ENCODE data around the gene SKAP2. TPM values are rescaled to one million over a fixed set of nuclear protein-coding genes. Genes with fewer than 3 reads are reported as not detected.

SKAP2 gene
- total and polyA plus RNA-seq, 7 experiments from 2014 or later: 2.7 to 31.4 (median 3.1) TPM

GRCh38 chr7:26619348-26619984 is 244.9 kb downstream of the SKAP2 start:
- peaks cover 0 to 2% (median 0%) of the 10 kb centered on the region in 7 donors for H3K4me1 Mint-ChIP-seq
- ATAC-seq: no peak
- Histone ChIP-seq H3K4me1 (ENCODE audit: control insufficient read depth in 2 of 2, insufficient read depth in 2 of 2, low read length in 2 of 2) (no peaks in the 10 kb centered on the region), H3K27me3 (ENCODE audit: control insufficient read depth in 2 of 2, insufficient read depth in 2 of 2, low read length in 2 of 2) (no peaks in the 10 kb centered on the region), H3K4me3 (ENCODE audit: low read length) (no peak overlapping the region), H3K27ac (ENCODE audit: low read depth, low read length) (no peak overlapping the region), H3K36me3 (ENCODE audit: control insufficient read depth in 2 of 3, insufficient read depth in 3 of 3, low read length in 3 of 3) (no peaks in the 10 kb centered on the region), H3K9me3 (ENCODE audit: control insufficient read depth in 2 of 3, low read length in 3 of 3) (no peaks in the 10 kb centered on the region)
- no peak for DNase-seq
- no peaks in the 10 kb centered on the region for H3K36me3 Mint-ChIP-seq
- H3K4me3 Mint-ChIP-seq: no peak overlapping the region
- H3K9me3 Mint-ChIP-seq: no peaks in the 10 kb centered on the region
- ChIA-PET POLR2A (no interaction called here), CTCF (no interaction called here)
- H3K27ac Mint-ChIP-seq: no peak overlapping the region
- peaks cover 0 to 8% (median 4%) of the 10 kb centered on the region in 5 donors for H3K27me3 Mint-ChIP-seq
- intact Hi-C loops (cut with micrococcal nuclease): no loop called here

DNA sequence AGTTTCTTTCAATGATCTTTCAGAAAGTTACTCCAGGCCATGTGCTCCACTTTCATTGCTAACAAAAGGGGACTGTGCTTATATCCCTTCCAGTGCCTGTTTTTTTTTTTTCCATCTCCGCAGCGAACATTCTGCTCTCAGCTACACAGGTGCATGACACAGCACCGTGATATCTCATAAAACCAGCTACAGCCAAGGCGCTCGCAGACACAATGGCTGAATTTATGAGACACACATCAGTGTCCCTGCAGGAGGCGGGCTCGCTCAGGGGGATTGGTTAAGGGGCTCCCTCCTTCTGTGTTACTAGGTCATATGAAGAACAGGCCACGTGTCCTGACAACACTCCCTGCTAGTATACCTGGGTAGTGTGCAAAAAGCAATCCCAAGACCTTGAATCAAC is 245.5 kb downstream of the SKAP2 start:
- Histone ChIP-seq H3K4me3 (ENCODE audit: low read length) (no peak overlapping the region), H3K27me3 (ENCODE audit: control insufficient read depth in 2 of 2, insufficient read depth in 2 of 2, low read length in 2 of 2) (no peaks in the 10 kb centered on the region), H3K36me3 (ENCODE audit: control insufficient read depth in 2 of 3, insufficient read depth in 3 of 3, low read length in 3 of 3) (no peaks in the 10 kb centered on the region), H3K9me3 (ENCODE audit: control insufficient read depth in 2 of 3, low read length in 3 of 3) (no peaks in the 10 kb centered on the region), H3K27ac (ENCODE audit: low read depth, low read length) (no peak overlapping the region), H3K4me1 (ENCODE audit: control insufficient read depth in 2 of 2, insufficient read depth in 2 of 2, low read length in 2 of 2) (no peaks in the 10 kb centered on the region)
- ChIA-PET CTCF (interaction anchor here (0.6 kb wide), 1 partner anchor 74 kb away, joined by 3 read pairs; no protein-coding TSS in a partner anchor), POLR2A (no interaction called here)
- Mint-ChIP-seq H3K27ac (no peak overlapping the region), H3K4me1 (peaks cover 0 to 2% (median 0%) of the 10 kb centered on the region in 7 donors), H3K36me3 (no peaks in the 10 kb centered on the region), H3K4me3 (no peak overlapping the region), H3K9me3 (no peaks in the 10 kb centered on the region), H3K27me3 (peaks cover 0 to 8% (median 4%) of the 10 kb centered on the region in 5 donors)
- intact Hi-C loops (cut with micrococcal nuclease): no loop called here
- no peak for DNase-seq
- ATAC-seq: no peak

GRCh38 chr7:26618449-26618848 is 245.9 kb downstream of the SKAP2 start:
- H3K9me3 ChIP-seq (ENCODE audit: control insufficient read depth in 2 of 3, low read length in 3 of 3): no peaks in the 10 kb centered on the region
- no peak overlapping the region for H3K27ac ChIP-seq (ENCODE audit: low read depth, low read length)
- no peaks in the 10 kb centered on the region for H3K4me1 ChIP-seq (ENCODE audit: control insufficient read depth in 2 of 2, insufficient read depth in 2 of 2, low read length in 2 of 2)
- H3K36me3 ChIP-seq (ENCODE audit: control insufficient read depth in 2 of 3, insufficient read depth in 3 of 3, low read length in 3 of 3): no peaks in the 10 kb centered on the region
- Mint-ChIP-seq H3K4me1 (peaks cover 0 to 2% (median 0%) of the 10 kb centered on the region in 7 donors), H3K36me3 (no peaks in the 10 kb centered on the region), H3K4me3 (no peak overlapping the region), H3K27ac (no peak overlapping the region), H3K9me3 (no peaks in the 10 kb centered on the region), H3K27me3 (peaks cover 0 to 9% (median 6%) of the 10 kb centered on the region in 5 donors)
- DNase-seq (no peak), ATAC-seq (no peak)
- H3K27me3 ChIP-seq (ENCODE audit: control insufficient read depth in 2 of 2, insufficient read depth in 2 of 2, low read length in 2 of 2): no peaks in the 10 kb centered on the region
- intact Hi-C loops (cut with micrococcal nuclease): no loop called here
- ChIA-PET CTCF (interaction anchor here (0.6 kb wide), 1 partner anchor 74 kb away, joined by 3 read pairs; no protein-coding TSS in a partner anchor), POLR2A (no interaction called here)
- H3K4me3 ChIP-seq (ENCODE audit: low read length): no peak overlapping the region

Other genes starting within 250 kb of the SKAP2 start
- 1 to 10 TPM in 1 of 5 experiments, under 1 TPM in 3, not detected in 1; 0.10 to 1.1 (median 0.41) TPM for gene HOXA1, start 231.4 kb upstream of the SKAP2 start, total RNA-seq
- under 1 TPM; 0.09 to 0.18 TPM for gene HOXA1, start 231.4 kb upstream of the SKAP2 start, polyA plus RNA-seq
- not detected for gene HOXA2, start 238.1 kb upstream of the SKAP2 start, total RNA-seq
- gene HOXA2, start 238.1 kb upstream of the SKAP2 start, polyA plus RNA-seq: not detected